Right cardiac atrium (tissue), 5 donors: Measurements from ENCODE around the gene TMEM163. TPM values are rescaled to one million over a fixed set of nuclear protein-coding genes. Genes with fewer than 3 reads are reported as not detected.

Experiments
- ATAC-seq, 2 donors: fragments of 200-7000 bp; cut with Tn5 transposase; one replicate each; pipeline versions ENCODE4 v1.8.0 to v1.9.1; 2020; ENCODE audit warnings: moderate library complexity in 2 of 2, mild to moderate bottlenecking in 1 of 2
- DNase-seq, 3 donors: peaks; one replicate each; pipeline ENCODE4 v3.0.0-alpha.2; 2020
- H3K27ac ChIP-seq: one replicate; pipeline ENCODE4 v1.5.1; 2013; ENCODE audit warnings: mild to moderate bottlenecking, low read length, control low read depth, moderate library complexity
- H3K27me3 ChIP-seq: one replicate; pipeline ENCODE4 v1.6.1; 2013; ENCODE audit not compliant: control insufficient read depth, insufficient read depth
- H3K4me1 ChIP-seq: one replicate; pipeline ENCODE4 v1.6.1; 2013; ENCODE audit warnings: low read length; ENCODE audit not compliant: control insufficient read depth, insufficient read depth
- H3K4me3 ChIP-seq: one replicate; pipeline ENCODE4 v1.5.1; 2013; ENCODE audit warnings: low read length, control low read depth
- H3K9me3 ChIP-seq: one replicate; pipeline ENCODE4 v1.6.1; 2013; ENCODE audit warnings: low read length; ENCODE audit not compliant: control insufficient read depth
- WGBS: extraction: QIAGEN DNeasy Blood & Tissue Kit; methylation state at CpG from one replicate; pipeline ENCODE4 v1.1.7; 2013; 5-methylcytosine and 5-hydroxymethylcytosine counted together
- intact Hi-C, 4 donors: fragments of 100-400 bp; cut with DNase I; formaldehyde crosslinking; loops; one replicate each; pipeline versions ENCODE4 v1.11.0 to v1.14.0; 2022 to 2023
- polyA plus RNA-seq: library from polyadenylated mRNA; stranded (reverse); fragments of 200-250 nt; gene quantifications from one replicate; pipeline ENCODE4 v1.2.3, GENCODE V29; 2013
- total RNA-seq, 4 donors: library from RNA; stranded (reverse); fragmentation: NEBNext Ultra II Directional; extraction: Animal tissue kit (Norgen Biotek cat#: 25700); gene quantifications; one replicate each; pipeline ENCODE4 v1.2.1, GENCODE V29; 2021
- donor health status: healthy with polysubstance abuse.
- donor health status: DM: no; HTN: yes; CAD: no.
- donor health status: DM: no; HTN: no; CAD: no.
- donor health status: DM: no; HTN: yes; CAD: no; lungs with severe emphysema.
- donor health status: DM: yes; HTN: yes; CAD: no.

The TMEM163 gene
- total and polyA plus RNA-seq, 5 donors = 3.3 to 7.1 (median 4.9) TPM

DNA sequence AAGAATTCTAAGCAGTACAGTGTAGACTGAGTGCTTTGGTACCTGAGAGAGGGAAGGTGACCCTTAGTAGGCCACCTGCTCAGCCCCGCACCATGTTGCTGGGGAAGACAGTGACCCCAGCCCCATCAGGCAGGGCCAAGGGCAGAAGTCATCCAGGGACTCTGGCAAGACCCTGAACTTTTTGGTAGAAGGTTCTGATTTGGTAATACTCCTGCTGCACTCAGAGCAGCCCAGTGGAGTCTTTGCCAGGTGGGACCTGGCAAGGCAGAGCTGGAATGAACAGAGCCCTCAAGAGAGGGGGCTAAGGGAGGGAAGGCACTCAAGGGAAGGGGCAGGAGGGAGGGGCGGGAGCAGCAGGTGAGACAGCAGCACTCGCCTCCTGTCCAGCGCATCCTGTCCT lies 273.7 kb downstream of the TMEM163 start:
- Histone ChIP-seq H3K27me3 (no peaks in the 10 kb centered on the region), H3K4me1 (peaks cover 10% of the 10 kb centered on the region), H3K9me3 (no peaks in the 10 kb centered on the region), H3K27ac (no peak overlapping the region), H3K4me3 (no peak overlapping the region)
- ATAC-seq (no peak), DNase-seq (no peak)
- intact Hi-C loops = loop anchor here in 1 of 4 donors (10.0 kb wide), 1 partner anchor 70 kb away; no protein-coding TSS in a partner anchor
- WGBS = 96% methylated on average over 4 of the region's 4 CpGs

DNA sequence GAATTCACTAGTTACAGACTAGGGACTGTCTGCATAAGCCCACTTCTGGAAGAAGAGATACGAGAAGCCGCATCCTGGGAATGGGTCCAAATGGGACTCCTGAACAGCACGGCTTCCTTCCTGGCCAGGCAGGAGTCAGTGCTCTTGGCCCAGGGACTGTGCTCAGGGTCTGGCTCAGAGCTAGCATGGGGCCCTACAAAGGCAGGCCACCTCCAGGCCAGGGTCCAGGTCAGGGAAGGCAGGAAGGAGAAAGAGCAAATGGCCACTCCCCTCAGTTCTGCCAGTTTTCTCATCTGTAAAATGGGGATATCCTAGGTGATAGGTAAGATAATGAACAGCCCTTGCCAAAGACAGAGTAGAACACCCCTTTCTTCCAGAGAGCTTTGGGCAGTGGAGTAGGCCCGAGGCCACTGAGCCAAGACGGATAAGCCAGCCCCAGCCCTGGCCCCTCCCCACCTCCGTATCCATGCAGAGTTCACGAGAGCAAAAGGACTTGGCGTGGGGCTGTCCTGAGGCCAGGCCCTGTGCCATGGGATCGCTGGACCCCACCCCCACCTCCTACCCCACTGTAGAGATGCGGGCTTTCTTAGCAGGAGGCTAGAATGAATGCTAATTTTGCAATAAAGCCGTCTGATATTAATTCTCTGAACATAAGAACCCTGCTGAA lies 274.9 kb downstream of the TMEM163 start:
- 52% methylated on average over 11 of the region's 11 CpGs for WGBS
- Histone ChIP-seq H3K4me3 (no peak overlapping the region), H3K4me1 (peaks cover 10% of the 10 kb centered on the region), H3K27me3 (no peaks in the 10 kb centered on the region), H3K27ac (peak overlapping the region; percentile 34), H3K9me3 (no peaks in the 10 kb centered on the region)
- intact Hi-C loops = loop anchor here in 1 of 4 donors (10.0 kb wide), 1 partner anchor 69 kb away; no protein-coding TSS in a partner anchor
- DNase-seq (peak in 1 of 3 donors; percentile 64), ATAC-seq (peak in 1 of 2 donors; percentile 11)

DNA sequence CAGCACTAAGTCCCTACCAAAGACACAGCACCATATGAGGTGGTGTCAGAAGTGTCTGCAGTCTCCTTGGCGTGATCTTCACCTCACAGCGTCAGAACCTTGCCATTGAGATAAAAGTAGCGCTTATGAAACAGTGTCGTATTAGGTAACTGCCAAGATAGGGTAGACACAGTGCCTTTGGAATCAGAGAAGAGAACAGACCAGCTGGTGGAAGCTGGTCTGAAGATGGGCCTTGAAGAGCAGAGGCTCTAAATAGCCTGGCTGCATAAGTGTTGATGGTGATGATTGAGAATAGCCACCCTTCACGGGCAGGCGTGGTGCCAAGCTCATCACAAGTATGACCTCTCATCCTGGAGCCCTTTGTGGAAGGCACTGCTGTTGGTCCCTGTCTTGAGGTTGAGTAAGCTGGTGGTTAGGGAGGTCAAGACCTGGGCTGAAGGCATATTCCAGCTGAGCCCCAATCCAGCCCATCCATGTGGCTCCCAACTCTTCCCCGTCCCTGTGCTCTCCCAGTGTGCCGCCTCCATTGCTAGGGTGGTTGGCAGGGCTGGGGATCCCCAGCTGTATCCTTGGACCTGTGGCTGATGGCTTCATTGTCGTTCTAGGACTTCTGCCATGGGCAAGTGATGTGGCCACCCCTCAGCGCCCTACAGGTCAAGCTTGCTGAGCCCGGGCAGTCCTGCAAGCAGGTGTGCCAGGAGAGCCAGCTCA lies 277.5 kb downstream of the TMEM163 start:
- Histone ChIP-seq H3K27me3 (no peaks in the 10 kb centered on the region), H3K4me1 (peaks cover 7% of the 10 kb centered on the region), H3K4me3 (no peak overlapping the region), H3K27ac (peak overlapping the region; percentile 92), H3K9me3 (no peaks in the 10 kb centered on the region)
- intact Hi-C loops = loop anchor here in 1 of 4 donors (10.0 kb wide), 1 partner anchor 67 kb away; no protein-coding TSS in a partner anchor
- ATAC-seq = peak; percentile 83 to 88
- DNase-seq = peak; percentile 60 to 80 (median 77)
- 83% methylated on average over 11 of the region's 11 CpGs for WGBS

DNA sequence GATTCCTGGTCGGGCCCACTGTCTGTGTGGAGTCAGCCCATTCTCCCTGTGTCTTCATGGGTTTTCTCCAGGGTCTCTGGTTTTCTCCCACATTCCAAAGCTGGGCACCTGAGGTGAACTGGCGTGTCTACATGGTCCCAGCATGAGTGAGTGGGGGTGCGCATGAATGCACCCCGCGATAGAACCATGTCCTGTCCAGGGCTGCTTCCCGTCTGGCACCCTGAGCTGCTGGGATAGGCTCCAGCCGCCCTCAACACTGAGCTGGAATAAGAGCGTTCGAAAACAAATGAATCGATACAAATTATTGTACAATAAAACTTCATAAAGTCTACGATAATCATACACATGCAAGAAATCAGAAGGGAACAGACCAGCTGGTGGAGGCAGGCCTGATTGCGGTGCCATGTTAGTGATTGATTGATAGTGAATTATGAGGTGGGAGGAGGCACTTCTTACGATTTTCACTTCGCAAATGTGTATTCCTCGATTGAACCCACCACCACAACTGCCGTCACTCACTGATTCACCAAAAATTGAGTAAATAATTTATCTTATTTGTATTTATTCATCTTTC lies 278.4 kb downstream of the TMEM163 start:
- DNase-seq = no peak
- 97% methylated on average over 16 of the region's 16 CpGs for WGBS
- Histone ChIP-seq H3K4me3 (no peak overlapping the region), H3K27ac (no peak overlapping the region), H3K9me3 (no peaks in the 10 kb centered on the region), H3K27me3 (no peaks in the 10 kb centered on the region), H3K4me1 (peaks cover 3% of the 10 kb centered on the region)
- ATAC-seq = no peak
- intact Hi-C loops = loop anchor here in 1 of 4 donors (10.0 kb wide), 1 partner anchor 66 kb away; no protein-coding TSS in a partner anchor

DNA sequence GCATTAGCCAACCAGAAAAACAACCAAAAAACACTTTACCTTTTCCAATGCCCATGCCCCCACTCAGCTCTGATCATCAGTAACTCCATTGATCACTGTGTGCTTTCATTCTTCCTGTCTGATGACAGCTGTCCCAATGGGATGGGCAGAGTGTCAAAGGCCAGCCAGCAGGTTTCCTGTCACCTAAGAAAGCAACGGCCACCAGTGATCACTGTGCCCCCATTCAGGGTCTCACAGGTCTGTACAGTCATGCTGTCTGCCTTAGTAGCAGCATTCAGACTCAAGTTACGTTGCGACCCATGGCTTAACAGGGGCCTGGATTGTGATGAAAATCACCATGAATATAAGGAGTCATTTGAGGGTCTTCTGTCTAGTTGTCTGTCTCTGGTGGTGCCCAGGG lies 280.4 kb downstream of the TMEM163 start:
- H3K27ac ChIP-seq = no peak overlapping the region
- H3K9me3 ChIP-seq = no peaks in the 10 kb centered on the region
- H3K4me1 ChIP-seq = peaks cover 3% of the 10 kb centered on the region
- no peak overlapping the region for H3K4me3 ChIP-seq
- WGBS = 85% methylated on average over 3 of the region's 3 CpGs
- no peak for DNase-seq
- intact Hi-C loops = no loop called here
- H3K27me3 ChIP-seq = no peaks in the 10 kb centered on the region
- no peak for ATAC-seq

DNA sequence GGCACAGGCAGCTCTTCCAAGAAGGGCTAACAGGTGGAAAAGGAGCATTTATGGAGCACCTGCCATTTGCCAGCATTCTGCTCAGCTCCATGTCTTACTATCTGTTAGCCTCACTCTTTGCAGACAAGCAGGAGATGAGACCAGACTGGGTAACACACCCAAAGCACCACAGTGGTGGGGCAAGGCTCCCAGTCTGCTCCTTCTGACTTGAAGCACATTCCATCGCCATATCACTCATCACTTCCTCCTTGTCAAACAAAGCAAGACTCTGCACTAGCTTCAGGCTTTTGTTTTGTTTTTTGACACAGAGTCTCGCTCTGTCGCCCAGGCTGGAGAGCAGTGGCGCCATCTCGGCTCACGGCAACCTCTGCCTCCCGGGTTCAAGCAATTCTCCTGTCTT lies 282.1 kb downstream of the TMEM163 start:
- Histone ChIP-seq H3K4me3 (no peak overlapping the region), H3K4me1 (peaks cover 3% of the 10 kb centered on the region), H3K9me3 (no peaks in the 10 kb centered on the region), H3K27ac (no peak overlapping the region), H3K27me3 (no peaks in the 10 kb centered on the region)
- intact Hi-C loops = no loop called here
- DNase-seq (no peak), ATAC-seq (no peak)
- 94% methylated on average over 7 of the region's 7 CpGs for WGBS

DNA sequence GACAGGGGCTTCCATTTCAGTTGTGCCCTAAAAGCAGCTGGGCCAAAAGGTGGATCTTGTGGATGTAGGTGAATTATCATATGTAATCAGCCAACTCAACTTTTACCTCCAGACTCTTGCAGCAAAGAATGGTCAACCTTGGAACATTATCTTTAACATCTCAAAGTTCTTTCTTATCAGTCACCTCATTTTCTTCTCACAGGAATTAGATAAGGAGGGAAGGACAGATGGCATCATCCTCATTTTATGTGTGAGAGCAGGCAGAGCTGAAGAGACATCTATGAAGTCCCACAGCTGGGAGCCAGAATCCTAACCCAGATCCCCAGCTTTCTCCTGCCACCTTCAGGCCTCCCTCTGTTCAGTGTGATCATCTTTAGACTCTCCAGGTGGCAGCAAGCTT lies 282.9 kb downstream of the TMEM163 start:
- no peaks in the 10 kb centered on the region for H3K4me1 ChIP-seq
- DNase-seq = no peak
- no peaks in the 10 kb centered on the region for H3K27me3 ChIP-seq
- H3K4me3 ChIP-seq = no peak overlapping the region
- ATAC-seq = no peak
- H3K9me3 ChIP-seq = no peaks in the 10 kb centered on the region
- no peak overlapping the region for H3K27ac ChIP-seq
- intact Hi-C loops = no loop called here

DNA sequence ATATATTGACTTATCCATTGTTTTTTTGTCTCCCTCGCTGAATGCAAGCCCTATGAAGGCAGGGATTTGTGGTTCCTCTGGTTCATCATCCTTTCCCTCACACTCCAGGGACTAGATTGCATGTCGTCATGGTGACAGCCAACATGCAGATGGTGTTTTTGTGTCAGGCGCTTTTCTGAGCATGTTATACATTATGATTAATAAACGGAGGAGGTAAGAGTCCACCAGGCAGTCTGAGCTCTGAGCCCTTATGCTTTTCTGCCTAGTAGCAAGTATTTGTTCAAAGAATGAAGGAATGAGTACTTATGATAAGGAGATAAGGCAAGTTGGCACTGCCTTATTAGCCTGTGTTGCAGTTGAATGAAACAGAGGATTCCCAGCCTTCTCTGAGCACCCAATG lies 283.3 kb downstream of the TMEM163 start:
- Histone ChIP-seq H3K9me3 (no peaks in the 10 kb centered on the region), H3K4me1 (no peaks in the 10 kb centered on the region), H3K27ac (no peak overlapping the region), H3K4me3 (no peak overlapping the region), H3K27me3 (no peaks in the 10 kb centered on the region)
- ATAC-seq (no peak), DNase-seq (no peak)
- 91% methylated on average over 4 of the region's 4 CpGs for WGBS
- intact Hi-C loops = no loop called here

DNA sequence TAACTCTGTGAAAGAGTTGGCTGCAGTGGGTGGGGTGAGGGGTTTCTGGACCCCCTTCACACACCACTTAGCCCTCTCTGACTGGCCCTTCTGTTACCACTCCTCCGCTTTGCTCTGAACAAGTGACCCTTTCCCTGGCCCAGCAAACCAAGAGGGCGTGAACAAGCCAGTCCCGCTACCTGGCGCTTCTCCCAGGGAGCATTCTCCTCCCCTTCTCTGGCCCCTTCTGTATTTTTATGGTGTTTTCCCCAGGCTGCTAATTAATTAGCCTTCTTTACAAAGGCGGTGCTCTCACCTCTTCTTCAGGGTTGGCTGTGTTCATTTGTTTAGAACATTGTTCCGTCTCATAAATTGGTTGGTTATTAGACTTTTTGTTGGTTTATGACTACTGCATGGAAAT lies 284.8 kb downstream of the TMEM163 start:
- DNase-seq (no peak), ATAC-seq (no peak)
- no peak overlapping the region for H3K4me3 ChIP-seq
- WGBS = 97% methylated on average over 6 of the region's 6 CpGs
- no peak overlapping the region for H3K27ac ChIP-seq
- no peaks in the 10 kb centered on the region for H3K9me3 ChIP-seq
- no peaks in the 10 kb centered on the region for H3K27me3 ChIP-seq
- no peaks in the 10 kb centered on the region for H3K4me1 ChIP-seq
- intact Hi-C loops = no loop called here

DNA sequence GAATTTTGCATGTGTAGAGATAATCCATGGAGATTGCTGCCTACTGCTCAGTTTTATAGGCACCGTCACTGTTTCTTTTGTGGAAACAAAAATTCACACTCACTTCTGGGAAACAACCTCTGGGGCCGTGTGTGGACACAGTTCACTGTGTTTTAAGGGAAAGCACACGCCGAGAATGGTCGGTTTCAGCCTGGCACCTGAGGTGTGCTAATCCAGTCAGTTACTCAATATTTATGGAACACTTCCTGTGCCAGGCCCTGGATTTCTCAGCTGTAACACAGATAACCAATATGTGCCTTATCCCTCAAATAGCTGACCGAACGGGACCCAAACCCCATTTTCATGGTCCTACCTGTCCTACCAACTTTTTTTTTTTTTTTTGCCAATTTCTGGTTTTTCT lies 285.3 kb downstream of the TMEM163 start:
- H3K27me3 ChIP-seq = no peaks in the 10 kb centered on the region
- no peak for ATAC-seq
- no peaks in the 10 kb centered on the region for H3K4me1 ChIP-seq
- intact Hi-C loops = no loop called here
- no peak overlapping the region for H3K4me3 ChIP-seq
- WGBS = 84% methylated on average over 7 of the region's 7 CpGs
- H3K27ac ChIP-seq = no peak overlapping the region
- DNase-seq = no peak
- H3K9me3 ChIP-seq = no peaks in the 10 kb centered on the region

DNA sequence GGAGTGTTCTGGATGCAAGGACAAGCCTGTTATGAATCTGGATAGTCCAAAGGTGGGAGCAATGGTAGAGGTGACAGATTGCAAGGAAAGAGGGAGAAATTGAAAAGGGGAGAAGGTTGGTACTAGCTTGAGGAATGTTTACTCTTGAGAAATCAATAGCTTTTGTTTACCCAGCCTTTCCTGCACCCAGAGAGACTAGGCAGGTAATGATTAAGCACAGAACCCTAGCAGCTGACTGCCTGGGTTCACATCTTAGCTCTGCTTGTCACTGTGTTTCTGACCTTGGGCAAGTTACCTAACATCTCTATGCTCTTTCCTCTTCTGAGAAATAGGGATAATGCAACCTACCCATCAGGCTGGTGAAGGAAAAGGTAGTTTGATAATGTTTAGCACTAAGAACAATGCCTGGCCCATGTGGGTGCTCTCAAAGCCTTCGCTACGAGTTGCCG lies 286.3 kb downstream of the TMEM163 start:
- Histone ChIP-seq H3K4me3 (no peak overlapping the region), H3K9me3 (no peaks in the 10 kb centered on the region), H3K27ac (no peak overlapping the region), H3K27me3 (no peaks in the 10 kb centered on the region), H3K4me1 (no peaks in the 10 kb centered on the region)
- WGBS = 97% methylated on average over 3 of the region's 3 CpGs
- no peak for DNase-seq
- no peak for ATAC-seq
- intact Hi-C loops = no loop called here
